ENCODE measurements around the gene KIF18A.
A peak's percentile ranks its signal among the peaks of the same experiment; 100 is the strongest.
"Not testable (repeated sequence)": the region's sequence is repeated elsewhere in the genome, so short reads cannot be mapped to it uniquely, and the experiment has no call there.

KIF18A gene

DNA sequence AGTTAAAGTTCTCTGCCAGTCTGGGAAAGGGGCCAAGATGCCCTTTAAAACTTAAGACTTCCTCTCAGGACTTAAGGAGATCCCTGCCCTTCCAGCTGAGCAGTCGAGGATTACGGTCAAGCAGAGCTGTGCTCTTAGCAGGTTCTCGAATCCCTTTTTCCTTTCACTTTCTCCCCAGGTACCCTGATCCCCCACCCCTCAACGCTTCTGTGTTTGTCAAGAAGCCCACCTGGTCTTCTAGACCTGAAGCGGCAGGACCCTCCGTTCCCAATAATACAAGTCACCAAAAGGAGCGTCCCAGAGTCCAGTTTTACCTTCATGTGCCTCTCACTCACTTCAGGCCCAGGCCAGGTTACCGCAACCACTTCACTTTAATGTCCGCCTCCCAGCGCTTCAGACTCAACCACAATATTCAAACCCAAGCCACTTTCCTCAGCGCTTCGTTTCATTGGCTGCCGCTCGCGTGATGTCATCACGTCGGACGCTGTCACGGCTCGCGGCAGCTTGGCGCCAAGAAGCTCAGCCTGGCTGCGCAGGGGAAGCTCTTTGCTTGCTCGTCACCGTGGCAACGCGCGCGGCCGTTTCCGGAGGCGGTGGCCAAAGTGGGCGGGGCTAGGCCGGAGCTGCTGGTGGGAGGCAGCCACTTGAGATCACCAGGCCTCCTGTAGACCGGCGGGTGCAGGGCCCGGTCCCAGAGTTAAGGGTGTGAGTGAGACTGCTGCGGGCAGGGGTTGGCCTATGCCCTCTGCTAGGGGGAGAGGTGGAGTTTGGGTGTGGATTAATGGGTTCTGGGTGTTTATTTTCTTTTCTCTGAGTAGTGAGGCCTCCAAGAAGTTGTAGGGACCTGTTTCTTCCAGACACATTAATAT, at the start of gene KIF18A, which contains the start of gene METTL15:
Gene KIF18A (minus strand): TSS at position 407 of the 869 bp plus-strand sequence. CDS start 10,209 bp downstream, outside the sequence.
Gene METTL15 (plus strand): TSS at position 639 of the 869 bp plus-strand sequence. CDS start 4,947 bp downstream, outside the sequence.
- intact Hi-C loops (cut with DNase I): loop anchor here (10.0 kb wide), 1 partner anchor 413 kb away; no protein-coding TSS in a partner anchor

GRCh38 chr11:28153586-28153985, 45.6 kb upstream of the KIF18A start:
- no peak for DNase-seq
- intact Hi-C loops (cut with DNase I): no loop called here

More for the DNA sequence above, at the start of gene KIF18A, which contains the start of gene METTL15:
- peak; percentile 99 to 100 (median 100) for DNase-seq

DNA sequence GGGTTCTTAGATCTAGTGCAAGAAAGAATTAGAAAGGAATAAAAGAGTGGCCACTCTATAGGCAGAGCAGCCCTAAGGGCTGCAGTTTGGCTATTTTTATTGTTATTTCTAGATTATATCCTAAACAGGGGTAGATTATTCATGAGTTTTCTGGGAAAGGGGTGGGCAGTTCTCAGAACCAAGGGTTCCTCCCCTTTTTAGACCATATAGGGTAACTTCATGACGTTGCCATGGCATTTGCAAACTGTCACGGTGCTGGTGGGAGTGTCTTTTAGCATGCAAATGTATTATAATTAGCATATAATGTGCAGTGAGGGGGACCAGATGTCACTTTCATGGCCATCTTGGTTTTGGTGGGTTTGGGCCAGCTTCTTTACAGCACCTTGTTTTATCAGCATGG, 44.8 kb upstream of the KIF18A start:
- intact Hi-C loops (cut with DNase I): no loop called here
- DNase-seq: no peak

DNA sequence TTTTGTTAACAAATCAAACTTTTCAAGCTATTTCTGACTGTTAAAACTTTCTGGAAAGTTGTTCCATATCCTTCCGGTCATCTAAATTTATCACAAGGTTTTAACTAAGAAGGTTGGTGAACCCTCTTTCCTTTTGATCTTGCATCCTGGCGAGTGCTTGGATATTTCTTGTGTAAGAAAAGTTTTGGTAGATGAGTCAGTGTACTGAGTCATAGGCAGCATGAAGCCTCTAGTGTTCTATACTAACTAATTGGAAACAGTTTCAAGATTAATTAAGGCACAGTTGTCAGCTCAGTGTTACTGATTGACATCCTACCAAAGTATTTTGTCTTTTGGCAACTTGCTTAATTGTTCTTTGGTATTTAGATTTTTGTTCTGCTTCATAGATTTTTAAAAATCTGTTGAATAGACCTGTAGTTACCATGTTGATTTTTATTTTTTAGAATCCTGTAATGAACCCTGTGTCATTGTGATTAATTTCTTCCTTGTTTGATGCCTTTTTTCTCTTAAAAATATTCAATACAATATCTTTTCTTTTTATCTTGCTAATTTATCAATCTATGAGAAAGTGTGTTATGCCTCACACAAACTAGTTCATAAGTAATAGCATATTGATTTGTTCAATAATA, 38.3 kb upstream of the KIF18A start:
- no peak for DNase-seq

DNA sequence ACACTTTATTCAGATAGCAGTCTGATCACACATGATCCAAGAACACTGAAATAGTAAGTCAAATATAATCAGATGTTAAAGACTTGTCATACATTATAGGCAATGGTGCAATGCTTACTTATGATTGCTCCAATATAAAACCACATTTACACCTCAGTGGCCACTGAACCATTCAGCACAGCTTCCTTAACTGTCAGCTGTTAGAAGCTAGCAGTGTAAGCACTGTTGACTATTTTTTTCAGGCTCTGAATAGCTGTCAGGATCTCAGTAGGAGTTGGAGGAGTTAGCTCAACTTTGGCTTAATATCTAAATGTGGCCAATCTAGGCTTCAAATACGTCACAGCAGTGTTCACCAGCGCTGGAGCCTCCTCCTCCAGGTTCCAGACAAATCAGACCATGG, 36.9 kb upstream of the KIF18A start:
- DNase-seq: no peak
- intact Hi-C loops (cut with DNase I): no loop called here

More for the DNA sequence above, 38.3 kb upstream of the KIF18A start:
- intact Hi-C loops (cut with DNase I): no loop called here

GRCh38 chr11:28142724-28143123, 34.8 kb upstream of the KIF18A start:
- no peak for DNase-seq
- intact Hi-C loops (cut with DNase I): no loop called here

DNA sequence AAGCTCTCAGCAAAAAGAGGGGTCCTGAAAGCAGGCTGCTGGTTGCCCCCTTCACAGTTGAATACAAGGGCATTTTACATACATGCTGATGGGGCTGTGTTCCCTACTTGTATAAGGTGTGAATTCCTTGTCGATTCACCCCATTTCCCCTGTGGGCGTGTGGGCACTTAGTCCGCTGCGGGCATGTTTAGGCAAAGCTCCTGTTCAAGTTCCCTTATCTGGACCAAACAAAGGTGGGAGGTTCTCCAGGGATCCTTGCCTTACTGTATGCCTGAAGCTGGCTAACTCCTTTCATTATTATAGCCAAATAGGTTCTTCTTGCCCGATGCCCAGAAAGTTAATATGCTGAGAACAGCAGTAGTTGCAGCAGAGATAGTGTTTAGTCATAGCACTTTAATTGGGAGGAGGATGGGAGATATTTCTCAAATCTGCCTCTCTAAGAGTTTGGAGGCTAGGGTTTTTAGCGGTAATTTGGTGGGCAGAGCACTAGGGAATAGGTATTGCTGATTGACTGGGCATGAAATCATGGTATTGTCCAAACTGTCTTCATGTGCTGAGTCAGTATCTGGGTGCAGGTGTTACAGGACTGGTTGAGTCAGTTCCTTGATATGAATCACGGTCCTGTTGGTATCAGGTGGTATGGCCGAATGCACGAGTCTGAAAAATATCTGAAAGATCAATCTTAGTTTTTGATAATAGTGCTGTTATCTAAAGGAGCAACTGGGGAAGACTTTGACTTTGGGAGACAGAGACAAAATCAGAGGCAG, 32.9 kb upstream of the KIF18A start:
- intact Hi-C loops (cut with DNase I): no loop called here
- DNase-seq: no peak

DNA sequence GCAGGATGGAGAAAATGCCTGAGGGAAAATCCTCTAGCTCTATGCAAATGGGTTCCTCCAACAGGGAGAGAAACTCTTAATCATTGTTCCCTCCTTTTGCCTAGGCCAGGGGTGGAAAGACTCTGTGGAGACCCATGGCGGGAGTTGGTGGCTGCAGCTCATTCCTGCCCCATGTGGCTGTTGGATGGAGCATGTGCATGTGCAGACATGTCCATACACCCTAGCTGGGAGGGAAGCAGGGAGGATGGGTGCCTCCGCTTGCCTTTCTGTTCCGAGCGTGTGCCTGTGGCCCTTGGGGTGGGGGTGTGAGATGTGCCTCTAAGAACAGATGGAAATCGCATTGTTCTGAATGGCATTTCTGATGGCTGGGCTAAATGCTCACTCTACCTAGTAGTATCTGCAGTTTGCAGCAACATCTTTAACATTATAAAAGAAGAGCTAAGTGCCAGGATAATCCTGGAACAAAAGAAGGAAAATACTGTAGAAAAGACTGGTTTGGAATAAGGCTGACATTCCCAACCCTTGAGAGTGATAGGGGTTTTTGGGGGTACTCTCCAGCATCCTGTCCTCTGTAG, 32.0 kb upstream of the KIF18A start:
- intact Hi-C loops (cut with DNase I): no loop called here
- DNase-seq: peak in 1 of 10 donors; percentile 70

- intact Hi-C loops (cut with DNase I): no loop called here
- no peak for DNase-seq
Observed at GRCh38 chr11:28137832-28138231, 29.9 kb upstream of the KIF18A start.

GRCh38 chr11:28137366-28137765, 29.4 kb upstream of the KIF18A start:
- intact Hi-C loops (cut with DNase I): no loop called here
- no peak for DNase-seq

GRCh38 chr11:28136157-28136556, 28.2 kb upstream of the KIF18A start:
- DNase-seq; intact Hi-C loops (cut with DNase I): not testable (repeated sequence)

DNA sequence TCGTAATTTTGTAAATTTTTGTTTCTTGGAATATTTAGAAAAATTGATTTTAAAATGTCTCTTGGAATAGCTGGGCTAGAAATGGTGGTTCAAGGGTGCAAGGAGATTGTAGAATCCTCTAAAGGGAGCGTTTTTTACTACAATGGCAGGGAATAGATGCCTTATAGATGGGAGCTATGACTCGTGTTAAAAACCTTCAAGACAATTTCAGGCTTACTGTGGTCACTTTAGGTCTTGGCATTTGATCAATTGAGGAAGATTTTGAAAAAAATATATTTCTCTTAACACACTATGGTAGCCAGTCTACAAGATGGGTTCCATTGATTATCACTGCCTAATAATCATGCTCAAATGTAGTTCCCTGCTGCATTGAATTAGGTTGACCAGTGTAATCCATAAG, 25.2 kb upstream of the KIF18A start:
- no peak for DNase-seq

DNA sequence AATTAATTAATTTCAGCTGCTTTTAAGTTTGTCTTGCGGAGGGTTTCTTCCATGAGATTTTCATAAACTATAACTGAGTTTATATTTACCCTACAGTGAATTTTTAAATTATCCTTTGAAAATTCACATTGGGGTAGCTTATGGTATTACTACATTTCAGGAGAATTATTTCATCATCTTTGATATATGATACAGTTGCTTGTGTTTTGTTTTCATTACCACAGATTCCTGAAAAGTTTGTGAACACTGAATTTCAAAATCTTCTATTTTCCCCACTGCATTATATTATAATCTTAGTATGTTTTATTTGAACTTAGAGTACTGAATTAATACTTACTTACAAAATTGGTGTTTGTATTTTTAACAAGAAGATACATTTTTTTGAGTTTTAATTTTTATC, 24.6 kb upstream of the KIF18A start:
- intact Hi-C loops (cut with DNase I): no loop called here
- no peak for DNase-seq

More for the DNA sequence above, 25.2 kb upstream of the KIF18A start:
- intact Hi-C loops (cut with DNase I): no loop called here

GRCh38 chr11:28123151-28123581, 15.2 kb upstream of the KIF18A start:
- intact Hi-C loops (cut with DNase I): no loop called here
- no peak for DNase-seq

- DNase-seq: no peak
Observed at GRCh38 chr11:28117712-28118111, 9.8 kb upstream of the KIF18A start.

DNA sequence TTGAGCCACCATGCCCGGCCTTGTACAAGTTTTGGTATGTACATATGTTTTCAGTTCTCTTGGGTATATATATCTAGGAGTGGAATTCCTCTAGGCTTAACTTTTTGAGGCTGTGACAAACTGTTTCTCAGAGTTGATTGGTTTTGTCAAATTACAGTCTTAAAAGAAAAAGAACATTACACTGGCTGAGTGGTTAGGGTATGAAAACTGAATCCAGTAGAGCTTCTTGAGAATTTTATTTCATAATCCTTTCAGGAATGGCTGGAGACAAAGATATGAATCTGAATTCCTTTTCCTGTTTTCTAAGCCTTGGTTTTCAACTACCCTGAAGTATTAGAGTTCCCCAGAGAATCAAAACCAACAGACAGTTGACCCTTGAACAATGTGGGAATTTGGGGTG, 6.8 kb upstream of the KIF18A start:
- DNase-seq: no peak
- intact Hi-C loops (cut with DNase I): no loop called here

More at GRCh38 chr11:28117712-28118111, 9.8 kb upstream of the KIF18A start:
- intact Hi-C loops (cut with DNase I): no loop called here

DNA sequence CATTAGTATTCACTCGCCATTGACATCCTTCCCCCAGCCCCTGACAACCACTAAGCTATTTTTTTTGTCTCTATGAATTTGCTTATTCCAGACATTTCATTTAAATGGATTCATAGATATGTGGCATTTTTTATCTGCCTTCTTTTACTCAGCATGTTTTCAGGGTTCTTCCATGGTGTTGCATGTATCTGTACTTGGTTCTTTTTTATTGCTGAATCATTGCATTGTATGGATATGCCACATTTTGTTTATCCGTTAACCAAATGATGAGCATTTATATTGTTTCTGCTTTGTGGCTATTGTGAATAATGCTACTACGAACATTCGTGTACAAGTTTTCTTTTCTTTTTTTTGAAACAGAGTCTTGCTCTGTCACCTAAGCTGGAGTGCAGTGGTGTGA, 6.2 kb upstream of the KIF18A start:
- intact Hi-C loops (cut with DNase I): no loop called here
- no peak for DNase-seq

DNA sequence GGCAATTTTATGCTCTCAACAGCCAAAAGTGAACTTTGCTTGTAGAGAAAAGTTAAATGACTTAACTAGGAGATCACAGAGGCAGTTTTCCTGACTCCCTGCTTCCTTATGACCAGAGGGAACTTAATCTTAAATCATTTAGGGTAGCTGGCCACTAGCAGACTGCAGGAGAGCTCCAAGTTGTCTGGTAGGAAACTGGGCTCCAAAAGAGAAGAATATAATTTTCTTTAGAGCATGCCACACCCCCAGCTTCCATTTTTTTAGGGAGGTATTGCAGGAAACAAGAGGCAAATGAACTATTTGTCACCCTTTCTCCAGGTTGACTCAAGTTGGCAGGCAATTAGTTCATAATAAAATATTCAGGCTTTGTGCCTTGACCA, 2.9 kb upstream of the KIF18A start:
- no peak for DNase-seq
- intact Hi-C loops (cut with DNase I): no loop called here

- DNase-seq: peak; percentile 49 to 94 (median 62)
- intact Hi-C loops (cut with DNase I): no loop called here
Observed at GRCh38 chr11:28110108-28110820, 2.3 kb upstream of the KIF18A start.

DNA sequence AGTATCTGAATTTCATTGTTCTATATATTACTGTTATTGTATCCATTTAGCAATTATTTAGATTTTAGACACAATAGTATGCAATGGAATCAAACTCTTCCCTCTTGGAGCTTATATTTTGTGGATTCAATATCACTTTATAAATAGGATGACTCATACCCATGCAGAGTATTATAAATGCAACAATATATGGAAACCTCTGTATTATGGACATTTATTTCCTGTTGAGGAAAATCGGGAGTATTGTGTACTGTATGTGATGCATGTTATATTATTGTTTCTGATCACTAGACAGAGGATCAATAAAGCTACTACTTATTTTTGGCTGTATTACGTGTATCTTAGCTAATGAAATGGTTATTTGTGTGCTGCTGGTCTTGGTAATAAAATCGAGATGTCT, 1.0 kb upstream of the KIF18A start:
- DNase-seq: no peak
- intact Hi-C loops (cut with DNase I): loop anchor here (10.0 kb wide), 1 partner anchor 414 kb away; no protein-coding TSS in a partner anchor
